Lower leg skin (tissue), 3 donors: ENCODE results near the gene STX8.

ENCODE experiments used
- CTCF ChIP-seq, 3 donors: fragments of 450-650 bp; IDR thresholded peaks; one replicate each; pipeline ENCODE4 v1.5.1; 2016; ENCODE audit warnings: antibody characterized with exemption in 3 of 3, mild to moderate bottlenecking in 3 of 3, moderate library complexity in 2 of 3
- POLR2A ChIP-seq, 2 donors: fragments of 450-650 bp; IDR thresholded peaks; one replicate each; pipeline ENCODE4 v1.6.1; 2016 to 2017; ENCODE audit warnings: antibody characterized with exemption in 2 of 2, mild to moderate bottlenecking in 1 of 2, moderate library complexity in 1 of 2

GRCh38 chr17:9434642-9435057 lies 141.0 kb downstream of the STX8 start:
- TF ChIP-seq CTCF (IDR thresholded peaks at IDR 0.05) (no peak), POLR2A (IDR thresholded peaks at IDR 0.05) (no peak)
